Calu3 (cell line): Measurements from ENCODE around the gene MYOCD. TPM values are rescaled to one million over a fixed set of nuclear protein-coding genes. Genes with fewer than 3 reads are reported as not detected.

Experiments used
- BruUV-seq: library from RNA; stranded (reverse); fragments of 400-500 nt; replicated peaks from 2 replicates; lab custom pipeline; 2021; lab: Mats Ljungman, UMichigan
- CTCF ChIA-PET: fragments of 300-600 bp; sonication (Branson Sonifier 250); formaldehyde crosslinking; loops from one replicate; lab custom pipeline; 2022; ENCODE audit warnings: antibody characterized with exemption; lab: Charles Lee
- DNase-seq: peaks from one replicate; pipeline ENCODE4 v3.0.0; 2022
- H3K27ac Mint-ChIP-seq: one replicate; pipeline ENCODE4 v1.8.0; 2022; ENCODE audit warnings: mixed read lengths; ENCODE audit not compliant: unreplicated experiment
- H3K27me3 Mint-ChIP-seq: one replicate; pipeline ENCODE4 v1.8.0; 2022; ENCODE audit warnings: mixed read lengths; ENCODE audit not compliant: unreplicated experiment
- H3K36me3 Mint-ChIP-seq: one replicate; pipeline ENCODE4 v1.8.0; 2022; ENCODE audit warnings: mild to moderate bottlenecking, moderate library complexity, mixed read lengths; ENCODE audit not compliant: insufficient read depth, unreplicated experiment
- H3K4me1 Mint-ChIP-seq: one replicate; pipeline ENCODE4 v1.8.0; 2022; ENCODE audit warnings: mild to moderate bottlenecking, low read depth, mixed read lengths; ENCODE audit not compliant: unreplicated experiment
- H3K4me3 Mint-ChIP-seq: one replicate; pipeline ENCODE4 v1.8.0; 2022; ENCODE audit warnings: mild to moderate bottlenecking, low read depth, moderate library complexity, mixed read lengths; ENCODE audit not compliant: unreplicated experiment
- H3K9me3 Mint-ChIP-seq: one replicate; pipeline ENCODE4 v1.8.0; 2022; ENCODE audit warnings: low read depth, mixed read lengths; ENCODE audit not compliant: unreplicated experiment
- CTCF ChIP-seq: fragments of 200-600 bp; IDR thresholded peaks from one replicate; pipeline ENCODE4 v1.8.0; 2022; ENCODE audit warnings: antibody characterized with exemption; ENCODE audit not compliant: unreplicated experiment
- intact Hi-C: fragments of 100-400 bp; cut with micrococcal nuclease; formaldehyde crosslinking; loops from one replicate; pipeline ENCODE4 v1.10.0; 2022; ENCODE audit not compliant: unreplicated experiment
- total RNA-seq: library from RNA; stranded (reverse); gene quantifications from 2 replicates; pipeline ENCODE4 v1.2.3, GENCODE V29; 2022

The MYOCD gene
- total RNA-seq, 1 experiment from 2014 or later = not detected

- no peak for DNase-seq
- no peak for TF ChIP-seq CTCF
- intact Hi-C loops = no loop called here
- Mint-ChIP-seq H3K36me3 (peaks cover 13% of the 10 kb centered on the region), H3K4me3 (peak overlapping the region; percentile 45), H3K4me1 (peaks cover 29% of the 10 kb centered on the region), H3K27me3 (no peaks in the 10 kb centered on the region), H3K27ac (peak overlapping the region; percentile 92), H3K9me3 (no peaks in the 10 kb centered on the region)
- CTCF ChIA-PET = interaction anchor here (0.6 to 1.1 kb wide), 2 partner anchors 12 to 1577 kb away, joined by 5 to 8 read pairs; no protein-coding TSS in a partner anchor
- BruUV-seq = TSS peak; percentile 59
These were observed 64.7 kb downstream of the MYOCD start for GRCh38 chr17:12730421-12730820.

GRCh38 chr17:12730931-12731521 is 65.3 kb downstream of the MYOCD start:
- DNase-seq = peak; percentile 81
- H3K4me3 Mint-ChIP-seq = peak overlapping the region; percentile 45
- CTCF ChIA-PET = interaction anchor here (1.1 kb wide), 1 partner anchor 11 kb away, joined by 8 read pairs; no protein-coding TSS in a partner anchor

GRCh38 chr17:12731839-12732238 is 66.1 kb downstream of the MYOCD start:
- no peak overlapping the region for H3K4me3 Mint-ChIP-seq
- BruUV-seq = no TSS peak
- no peak for TF ChIP-seq CTCF
- no peaks in the 10 kb centered on the region for H3K27me3 Mint-ChIP-seq
- peaks cover 26% of the 10 kb centered on the region for H3K4me1 Mint-ChIP-seq
- intact Hi-C loops = loop anchor here (1.0 kb wide), 1 partner anchor 59 kb away; no protein-coding TSS in a partner anchor
- peaks cover 13% of the 10 kb centered on the region for H3K36me3 Mint-ChIP-seq
- peak overlapping the region; percentile 55 for H3K27ac Mint-ChIP-seq
- CTCF ChIA-PET = interaction anchor here (0.6 kb wide), 1 partner anchor 11 kb away, joined by 5 read pairs; no protein-coding TSS in a partner anchor
- DNase-seq = no peak
- H3K9me3 Mint-ChIP-seq = no peaks in the 10 kb centered on the region

More at GRCh38 chr17:12730931-12731521, 65.3 kb downstream of the MYOCD start:
- H3K27me3 Mint-ChIP-seq = no peaks in the 10 kb centered on the region
- peaks cover 13% of the 10 kb centered on the region for H3K36me3 Mint-ChIP-seq
- H3K27ac Mint-ChIP-seq = peak overlapping the region; percentile 92
- BruUV-seq = no TSS peak
- H3K9me3 Mint-ChIP-seq = no peaks in the 10 kb centered on the region
- intact Hi-C loops = loop anchor here (1.0 kb wide), 1 partner anchor 58 kb away; no protein-coding TSS in a partner anchor
- no peak for TF ChIP-seq CTCF
- peaks cover 29% of the 10 kb centered on the region for H3K4me1 Mint-ChIP-seq

GRCh38 chr17:12732366-12732765 is 66.7 kb downstream of the MYOCD start:
- CTCF ChIA-PET = interaction anchor here (0.6 kb wide), 1 partner anchor 12 kb away, joined by 5 read pairs; no protein-coding TSS in a partner anchor
- H3K36me3 Mint-ChIP-seq = peaks cover 13% of the 10 kb centered on the region
- no peaks in the 10 kb centered on the region for H3K27me3 Mint-ChIP-seq
- H3K4me3 Mint-ChIP-seq = no peak overlapping the region
- peaks cover 23% of the 10 kb centered on the region for H3K4me1 Mint-ChIP-seq
- no peak for DNase-seq
- no TSS peak for BruUV-seq
- TF ChIP-seq CTCF = no peak
- no peaks in the 10 kb centered on the region for H3K9me3 Mint-ChIP-seq
- intact Hi-C loops = no loop called here
- H3K27ac Mint-ChIP-seq = peak overlapping the region; percentile 55
